ENCODE data around the gene DLGAP5.

The DLGAP5 gene

DNA sequence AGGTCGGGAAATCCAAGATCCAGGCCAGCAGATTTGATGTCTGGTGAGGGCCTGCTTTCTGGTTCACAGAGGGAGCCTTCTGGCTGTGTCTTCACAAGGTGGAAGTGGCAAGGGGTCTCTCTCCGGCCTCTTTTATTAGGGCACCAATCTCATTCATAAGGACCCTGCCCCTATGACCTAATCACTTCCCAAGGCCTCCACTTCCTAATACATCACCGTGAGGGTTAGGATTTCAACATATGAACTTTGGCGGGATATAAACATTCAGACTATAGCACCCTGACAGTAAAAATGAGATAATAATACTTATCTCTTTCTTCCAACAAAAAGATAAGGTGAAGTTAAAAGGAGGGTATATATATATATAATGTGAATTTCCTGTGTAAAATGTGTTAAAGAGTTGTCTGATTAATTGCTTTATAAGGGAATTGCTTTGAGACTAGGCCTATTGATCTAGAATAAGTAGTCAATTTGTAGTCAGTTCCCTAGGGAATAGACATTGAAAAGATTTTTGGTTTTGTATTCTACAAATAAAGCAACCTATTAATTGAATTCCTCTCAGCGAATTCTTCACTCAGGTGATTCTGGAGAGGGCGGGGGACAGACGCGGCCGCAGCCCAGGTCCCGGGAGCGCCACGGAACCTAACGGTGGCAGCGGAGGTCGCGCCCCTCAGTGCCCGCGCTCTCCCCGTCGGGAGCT, 62.8 kb downstream of the DLGAP5 start:
- DNase-seq, result no peak

DNA sequence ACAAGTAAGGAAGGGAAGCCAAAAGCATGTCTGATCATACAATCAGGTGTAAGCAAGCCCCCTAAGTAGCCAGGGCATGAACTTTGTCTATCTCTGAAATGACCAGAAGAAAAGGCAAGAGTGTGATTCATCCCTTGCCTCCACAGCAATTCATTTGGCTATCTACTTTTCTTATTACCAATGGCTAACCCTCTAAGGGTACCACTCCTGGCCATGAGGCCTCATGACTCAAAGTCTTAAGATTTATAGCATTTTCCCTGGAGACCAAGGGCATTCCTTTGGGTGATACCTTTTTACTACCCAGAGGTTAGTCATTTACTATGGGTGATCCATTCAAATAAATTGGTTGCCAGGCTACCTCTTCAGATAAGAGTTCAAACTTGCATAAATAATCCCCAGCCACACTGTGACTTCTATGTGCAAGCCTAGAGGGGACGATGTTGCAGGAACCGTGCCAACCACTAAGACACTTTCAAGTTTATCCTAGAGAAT, 63.9 kb downstream of the DLGAP5 start:
- DNase-seq, result no peak

DNA sequence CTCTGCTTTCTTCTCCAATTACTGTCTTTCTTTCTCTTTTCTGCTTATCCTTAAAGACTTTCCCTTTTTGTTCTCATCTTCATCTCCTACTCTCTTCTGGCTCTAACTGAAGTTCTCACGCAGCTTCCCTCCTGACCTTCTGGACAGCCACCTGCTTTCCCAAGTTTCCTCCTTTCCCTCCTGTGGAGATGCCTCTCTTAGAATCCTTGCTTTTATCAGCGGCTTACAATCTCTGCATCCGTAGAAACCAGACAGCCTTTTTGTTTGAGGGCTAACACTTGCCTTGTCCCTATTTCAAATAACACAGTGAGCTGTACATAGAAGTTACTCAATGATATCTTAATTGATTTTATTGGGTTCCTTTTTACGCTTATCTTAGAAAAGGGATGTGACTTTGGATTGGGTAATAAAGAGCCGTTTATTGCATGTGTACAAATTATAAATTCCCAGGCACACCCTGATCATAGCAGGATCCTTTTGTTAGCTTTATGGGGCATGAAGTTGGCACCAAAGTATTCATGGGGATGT, 64.4 kb downstream of the DLGAP5 start:
- no peak for DNase-seq

DNA sequence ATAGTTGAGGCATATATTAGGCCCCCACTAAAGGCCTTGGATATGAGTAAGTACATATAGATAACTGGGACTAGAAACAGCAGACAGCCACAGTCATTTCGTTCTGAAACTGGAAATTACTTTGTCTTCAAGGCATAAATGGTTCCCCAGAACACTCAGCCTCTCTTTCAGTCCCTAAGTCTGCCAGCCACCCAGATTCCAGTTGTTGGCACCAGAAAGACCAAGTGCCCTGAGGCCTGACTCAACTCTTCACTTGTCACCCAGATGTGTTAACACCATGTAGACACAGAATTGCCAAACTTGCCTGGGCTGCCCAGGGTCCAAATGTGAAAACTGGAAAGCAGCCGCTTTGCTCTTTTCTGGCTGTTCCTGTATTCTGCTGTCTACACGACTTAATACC, 65.4 kb downstream of the DLGAP5 start:
- no peak for DNase-seq

DNA sequence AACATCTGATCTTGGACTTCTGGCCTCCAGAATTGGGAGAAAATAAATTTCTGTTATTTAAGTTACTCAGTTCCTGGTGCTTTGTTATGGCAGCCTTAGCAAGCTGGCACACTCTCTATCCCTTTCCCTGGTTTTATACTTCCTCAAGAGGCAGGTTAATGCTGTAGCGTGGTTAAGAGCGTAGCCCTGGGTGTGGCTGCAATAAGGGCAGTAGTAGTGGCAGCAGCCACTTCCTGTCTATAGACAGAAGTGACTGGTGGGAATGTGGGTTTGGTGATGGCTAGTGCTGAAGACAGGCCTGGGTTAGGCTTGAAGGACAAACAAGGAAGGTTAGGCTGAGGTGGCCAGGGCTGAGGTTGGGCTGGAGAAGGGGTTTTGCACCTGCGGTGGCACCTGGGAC, 66.0 kb downstream of the DLGAP5 start:
- DNase-seq, result no peak

DNA sequence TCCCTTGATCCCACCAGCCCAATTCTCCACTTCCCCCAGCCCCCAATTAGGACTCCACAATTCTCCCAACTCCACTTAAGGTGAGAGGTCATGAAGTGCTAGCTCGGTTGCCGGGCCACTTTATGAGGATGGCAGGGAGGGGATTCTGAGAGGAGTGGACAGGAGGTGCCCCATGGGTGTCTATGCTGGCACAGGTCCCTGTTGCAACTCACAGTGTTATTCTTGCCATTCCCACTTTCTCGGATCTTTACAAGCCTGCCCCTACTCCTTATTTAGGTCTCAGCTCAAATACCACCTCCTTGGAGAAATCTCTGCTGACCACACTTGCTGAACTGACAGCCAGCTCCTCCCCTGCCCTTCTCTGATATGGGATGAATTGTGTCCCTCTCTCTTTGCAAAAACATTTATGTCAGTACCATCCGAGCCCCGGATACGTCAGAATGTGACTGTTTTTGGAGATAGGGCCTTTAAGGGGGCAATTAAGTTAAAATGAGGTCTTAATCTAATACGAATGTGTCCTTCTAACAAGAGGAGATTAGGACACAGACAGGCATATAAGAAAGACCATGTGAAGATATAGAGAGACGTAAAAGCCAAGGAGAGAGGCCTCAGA, 66.5 kb downstream of the DLGAP5 start:
- DNase-seq, result no peak

DNA sequence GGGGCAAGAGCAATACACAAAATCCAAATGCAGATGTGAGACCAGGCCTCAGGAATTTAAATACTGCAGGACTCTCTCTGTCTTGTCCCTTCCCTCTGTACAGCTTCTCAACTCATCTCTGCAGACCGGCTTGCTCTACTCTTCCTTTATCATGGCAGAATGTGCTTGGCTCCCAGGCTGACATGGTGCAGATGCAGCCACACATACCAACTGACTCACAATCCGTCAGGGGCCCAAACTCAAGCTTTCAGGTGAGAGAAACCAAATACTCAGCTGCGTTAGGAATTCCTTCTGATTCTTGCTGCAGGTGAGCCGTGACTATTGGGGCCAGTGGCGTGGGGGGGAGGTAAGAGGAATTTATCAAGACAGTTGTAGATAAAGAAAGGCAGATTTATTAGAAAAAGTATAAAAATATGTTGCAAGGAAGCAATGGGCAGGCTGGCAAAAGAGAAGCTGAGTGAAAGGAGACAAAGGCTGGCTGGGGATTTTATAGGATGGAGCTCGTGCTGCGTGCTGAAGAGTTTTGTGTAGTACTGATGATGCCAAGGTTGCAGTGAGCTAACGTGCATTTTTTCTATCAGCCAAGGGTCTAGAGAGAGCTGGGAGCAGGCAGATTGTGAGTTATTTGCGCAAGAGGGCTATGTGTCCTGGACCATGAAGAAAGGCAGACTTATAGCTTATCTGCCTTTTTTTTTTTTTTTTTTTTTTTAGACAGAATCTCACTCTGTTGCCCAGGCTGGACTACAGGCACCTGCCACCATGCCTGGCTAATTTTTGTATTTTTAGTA, 67.3 kb downstream of the DLGAP5 start:
- DNase-seq, result no peak

DNA sequence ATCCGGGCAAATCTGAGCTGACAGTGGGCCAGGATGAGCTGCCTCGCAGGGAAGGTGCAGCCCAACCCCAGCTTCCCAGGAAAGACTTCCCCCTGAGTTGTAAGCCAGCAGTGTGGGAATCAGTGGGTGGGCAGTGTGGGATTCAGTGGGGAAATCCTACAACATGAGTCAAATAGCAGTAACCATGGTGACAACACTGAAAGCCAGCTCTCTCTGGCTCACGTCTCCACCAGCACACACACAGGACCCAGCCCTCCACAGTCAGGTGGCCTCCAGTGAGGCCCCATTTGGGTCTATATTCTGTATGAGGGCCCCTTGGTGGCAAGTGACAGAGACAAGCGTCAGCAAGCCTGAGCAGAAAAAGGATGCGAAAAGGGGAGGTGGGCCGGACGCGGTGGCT, 68.3 kb downstream of the DLGAP5 start:
- DNase-seq, result no peak

DNA sequence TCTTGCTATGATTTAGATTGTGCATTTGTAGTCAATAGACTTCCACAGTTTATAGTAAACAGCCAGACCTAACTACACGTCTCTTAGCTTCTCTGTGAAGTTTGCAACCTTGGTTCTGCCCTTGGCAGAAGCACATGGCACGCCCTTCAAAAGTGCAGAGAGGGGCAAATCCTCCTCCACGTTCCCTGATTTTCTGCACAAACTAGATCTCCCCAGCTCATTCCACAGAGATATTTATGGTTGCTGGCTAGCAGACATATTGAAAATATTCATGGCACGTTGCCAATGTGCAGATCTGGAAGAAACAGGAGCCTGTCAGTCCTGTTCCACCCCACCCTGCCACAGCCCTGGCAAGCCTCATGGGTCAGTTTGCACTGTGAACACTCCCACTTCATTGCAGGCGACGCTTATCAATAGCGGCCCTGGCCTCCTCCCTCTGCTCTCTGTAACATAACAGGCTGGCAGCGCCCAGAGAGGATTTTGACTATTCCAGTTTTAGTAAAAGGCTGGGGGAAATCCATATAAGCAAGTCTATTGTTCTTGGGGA, 68.9 kb downstream of the DLGAP5 start:
- DNase-seq, result no peak

DNA sequence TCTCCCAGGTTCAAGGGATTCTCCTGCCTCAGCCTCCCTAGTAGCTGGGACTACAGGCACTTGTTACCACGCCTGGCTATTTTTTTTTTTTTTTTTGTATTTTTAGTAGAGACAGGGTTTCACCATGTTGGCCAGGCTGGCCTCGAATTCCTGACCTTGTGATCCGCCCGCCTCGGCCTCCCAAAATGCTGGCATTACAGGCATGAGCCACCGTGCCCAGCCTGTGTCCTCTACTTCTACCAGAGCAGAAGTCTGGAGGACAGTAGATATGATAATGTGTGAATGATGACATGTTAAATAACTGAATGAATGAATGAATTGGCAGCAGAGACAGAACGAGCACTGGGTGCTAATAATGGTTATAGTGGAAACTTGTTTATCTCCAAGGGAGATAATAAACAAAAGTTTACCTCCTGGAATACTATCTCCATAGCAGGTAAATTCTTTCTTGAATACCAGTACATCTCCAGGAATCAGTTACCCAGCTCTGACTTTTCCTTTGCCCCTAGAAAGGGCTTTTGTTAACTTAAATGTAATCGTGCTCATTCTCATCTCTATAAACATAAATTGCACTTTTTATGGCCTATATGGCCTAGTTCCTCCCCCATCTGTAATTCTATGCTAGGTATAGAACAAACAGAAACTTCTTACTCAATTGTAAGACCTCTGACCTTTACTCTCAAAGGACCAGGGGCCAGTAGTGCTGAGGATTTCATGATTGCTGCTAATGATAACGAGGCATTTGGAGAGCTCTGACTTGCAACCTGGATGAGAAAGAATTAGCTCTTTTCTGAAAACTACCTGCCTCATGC, 69.6 kb downstream of the DLGAP5 start:
- no peak for DNase-seq

DNA sequence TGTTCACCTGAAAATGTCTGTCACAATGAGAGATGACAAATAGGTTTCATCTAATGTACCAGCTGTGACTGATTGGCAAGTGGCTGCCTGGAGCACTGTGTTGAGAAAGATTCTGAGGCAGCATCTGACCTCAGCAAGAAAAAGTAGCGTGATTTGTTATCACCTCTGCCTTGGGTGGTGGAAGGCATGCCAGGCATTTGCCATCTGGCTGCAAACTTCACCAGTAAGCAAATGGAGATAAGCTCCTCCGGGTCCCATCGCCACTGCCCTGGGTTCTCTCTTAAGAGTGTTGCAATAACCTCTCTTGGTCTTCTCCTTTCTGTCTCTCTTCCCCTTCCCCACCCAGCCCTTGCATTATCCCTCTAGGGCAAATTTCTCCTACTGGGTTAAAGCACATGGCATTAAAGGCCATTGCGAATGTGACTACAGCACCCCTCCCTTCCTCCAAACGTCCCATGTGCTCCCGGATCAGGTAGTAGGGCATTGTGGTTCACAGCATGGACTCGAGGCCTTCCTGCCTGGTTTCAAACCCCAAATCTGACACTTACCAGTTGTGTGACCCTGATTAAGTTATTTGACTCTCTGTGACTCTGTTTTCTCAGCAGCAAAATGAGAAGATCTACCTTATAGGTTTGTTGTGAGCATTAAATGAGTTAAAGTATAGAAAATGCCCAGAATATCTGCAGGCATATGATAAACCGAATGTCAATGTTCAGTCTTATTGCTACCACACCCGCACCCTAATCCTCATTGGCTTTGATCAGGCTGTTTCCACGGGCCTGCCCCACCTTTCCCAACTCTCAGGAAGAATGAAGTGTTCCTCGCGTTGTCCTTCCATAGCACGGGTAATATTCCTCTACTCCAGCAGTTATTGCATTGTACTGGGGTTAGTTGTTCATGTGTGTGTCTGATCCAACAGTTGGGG, 70.6 kb downstream of the DLGAP5 start:
- no peak for DNase-seq

DNA sequence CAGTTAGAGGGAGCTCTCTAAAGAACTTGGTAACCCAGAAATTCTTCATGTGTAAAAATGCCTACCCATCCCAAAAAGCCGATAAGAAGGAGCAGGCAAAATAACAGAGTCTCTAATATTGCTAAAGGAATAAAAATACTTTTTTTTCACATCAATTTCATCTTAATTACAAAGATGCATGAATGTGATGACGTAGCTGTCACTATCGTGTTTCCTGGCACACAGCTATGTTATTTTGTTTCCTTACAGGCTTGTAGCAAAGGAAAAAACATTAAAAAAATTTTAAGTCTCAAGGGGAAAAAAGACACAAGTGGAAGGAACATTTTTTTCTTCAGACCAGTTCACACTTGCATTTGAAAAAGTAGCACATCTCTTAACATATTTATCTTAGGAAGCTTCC, 72.6 kb downstream of the DLGAP5 start:
- no peak for DNase-seq

DNA sequence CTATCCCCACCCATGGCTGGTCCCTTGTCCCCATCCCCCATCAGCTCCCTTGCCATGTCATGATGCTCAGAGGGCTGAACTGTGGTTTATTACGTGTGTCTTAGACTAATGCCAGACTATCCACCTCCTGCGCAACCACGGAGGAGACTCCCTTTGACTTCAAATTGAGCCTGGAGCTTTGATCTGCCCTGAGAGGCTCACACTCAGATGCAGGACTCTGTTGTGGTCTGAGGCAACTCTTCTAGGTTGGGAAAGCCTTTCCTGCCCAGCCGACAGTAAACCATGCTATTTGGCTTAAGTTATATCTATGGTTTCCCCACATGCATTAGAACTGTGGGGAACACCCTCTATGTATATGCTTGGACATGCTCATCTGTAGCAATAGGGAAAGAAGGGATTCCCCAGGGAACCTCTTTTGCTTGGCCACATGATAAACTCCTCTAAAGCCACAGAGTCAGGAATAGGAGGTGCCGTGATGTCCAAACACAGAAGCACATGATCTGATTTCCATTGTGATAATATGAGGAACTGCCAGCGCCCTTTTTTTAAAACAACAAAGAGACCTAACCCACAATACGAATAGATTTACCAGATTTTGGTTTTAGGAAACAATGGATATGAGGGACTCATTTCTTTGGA, 73.5 kb downstream of the DLGAP5 start:
- DNase-seq, result no peak

DNA sequence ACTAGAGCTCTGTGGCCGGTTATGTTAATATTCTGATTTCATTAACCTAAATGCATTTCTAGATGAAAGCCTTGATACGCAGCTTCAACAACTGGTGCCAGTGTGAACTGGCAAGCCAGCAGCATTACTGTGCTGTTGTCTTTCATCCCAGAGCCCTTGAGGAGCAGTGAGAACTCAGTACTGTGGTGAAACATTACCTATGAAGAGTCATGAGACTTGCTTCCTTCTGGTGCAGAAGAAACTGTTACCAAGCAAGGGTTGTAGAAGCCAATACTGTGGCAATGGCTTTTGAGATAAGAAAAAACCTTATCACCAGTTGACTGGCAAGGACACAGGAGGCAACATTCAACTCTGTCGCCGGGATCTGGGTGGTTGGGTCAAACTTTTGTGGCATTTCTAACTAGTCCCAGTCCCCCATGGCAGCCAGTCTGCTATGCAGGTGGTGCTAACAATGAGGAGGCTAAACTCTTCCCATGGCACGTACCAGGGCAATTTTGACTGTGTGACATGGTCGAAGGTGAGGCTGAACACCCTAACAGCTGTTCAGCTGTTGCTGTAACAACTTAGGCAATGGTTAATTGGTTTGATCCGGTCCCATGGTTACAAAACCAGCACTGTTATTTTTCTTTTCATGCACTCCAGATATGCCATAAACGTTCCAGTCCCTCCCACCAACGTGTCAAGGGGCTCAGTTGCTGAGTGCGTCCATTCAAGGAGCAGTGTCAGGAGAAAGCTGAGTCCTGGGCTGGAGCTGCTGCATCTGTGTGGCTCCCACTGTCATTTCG, 74.9 kb downstream of the DLGAP5 start:
- no peak for DNase-seq

DNA sequence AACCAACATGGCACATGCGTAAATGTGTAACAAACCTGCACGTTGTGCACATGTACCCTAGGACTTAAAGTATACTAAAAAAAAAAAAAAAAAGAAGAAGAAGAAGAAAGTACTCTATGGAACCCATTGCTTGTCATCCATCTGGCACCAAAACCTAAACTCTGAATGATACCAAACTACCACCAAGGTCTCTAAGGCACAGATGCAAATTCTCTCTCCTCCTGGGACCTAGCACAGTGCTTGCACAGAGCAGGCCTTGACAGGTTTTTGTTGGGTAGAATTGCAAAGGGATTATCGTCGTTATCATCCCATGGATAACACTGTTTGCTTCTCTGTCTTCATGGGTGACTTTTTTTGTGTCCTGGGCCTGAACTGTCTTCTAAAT, 75.5 kb downstream of the DLGAP5 start:
- DNase-seq, result no peak

DNA sequence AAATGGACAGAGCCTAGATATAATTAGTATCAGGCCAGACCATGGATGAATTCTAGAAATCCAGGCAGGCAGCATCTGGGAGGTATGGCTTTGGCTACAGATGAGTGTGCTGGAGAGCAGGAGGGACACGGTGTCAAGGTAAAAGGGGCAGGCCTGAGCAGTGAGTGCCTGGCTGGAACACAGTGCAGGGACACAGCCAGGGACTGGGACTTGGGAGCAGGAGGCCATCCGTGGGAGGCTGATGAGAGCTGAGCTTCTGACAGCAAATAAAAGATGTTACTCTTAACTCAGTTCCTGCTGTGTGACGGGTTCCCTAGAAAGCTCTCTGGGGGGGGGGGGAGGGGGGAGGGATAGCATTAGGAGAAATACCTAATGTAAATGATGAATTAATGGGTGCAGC, 75.9 kb downstream of the DLGAP5 start:
- DNase-seq, result no peak

DNA sequence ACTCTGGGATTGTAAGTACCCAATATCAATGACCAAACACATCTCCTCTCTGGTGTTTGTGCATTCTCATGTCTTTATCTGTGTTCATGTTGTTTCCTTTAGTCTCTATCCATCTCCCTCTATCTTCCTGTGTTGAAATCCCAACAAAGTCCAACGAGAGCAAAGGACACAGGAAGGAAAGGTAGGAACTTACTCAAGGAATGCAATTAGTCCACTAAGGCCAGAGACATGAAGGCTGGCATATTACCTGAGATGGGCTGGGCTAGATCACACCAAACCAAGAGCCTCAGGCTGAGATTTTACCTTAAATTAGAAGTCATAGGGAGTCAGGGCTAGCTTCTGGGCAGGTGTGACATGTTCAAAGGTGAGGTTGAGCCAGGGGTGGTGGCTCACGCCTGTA, 76.7 kb downstream of the DLGAP5 start:
- no peak for DNase-seq

DNA sequence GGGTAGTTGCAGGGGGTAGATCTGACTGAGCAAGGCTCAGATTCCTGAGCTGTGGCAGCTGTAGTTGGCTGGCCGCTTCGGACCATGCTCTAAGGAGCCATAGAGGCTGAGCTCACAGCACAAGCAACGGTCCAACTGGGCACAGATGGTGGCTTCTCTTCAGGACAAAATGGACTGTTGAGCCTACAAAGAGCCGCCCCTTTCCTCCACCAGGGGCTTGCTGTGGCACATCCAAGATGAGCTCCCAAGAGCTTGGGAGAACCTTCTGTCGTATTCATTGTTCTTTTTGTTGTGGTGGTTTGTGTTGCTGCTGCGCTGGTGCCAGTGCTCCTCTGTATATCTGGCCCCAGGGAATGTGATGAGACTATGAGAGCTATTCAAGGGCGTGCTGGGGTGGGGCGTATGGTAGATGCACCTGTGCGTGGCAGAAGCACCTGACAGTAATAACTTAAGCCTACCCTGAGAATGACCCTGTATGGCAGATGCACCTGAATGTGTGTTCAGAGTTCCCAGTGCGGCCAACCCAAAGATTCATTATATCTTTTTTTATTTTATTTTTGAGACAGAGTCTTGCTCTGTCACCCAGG, 80.2 kb downstream of the DLGAP5 start:
- DNase-seq, result no peak

DNA sequence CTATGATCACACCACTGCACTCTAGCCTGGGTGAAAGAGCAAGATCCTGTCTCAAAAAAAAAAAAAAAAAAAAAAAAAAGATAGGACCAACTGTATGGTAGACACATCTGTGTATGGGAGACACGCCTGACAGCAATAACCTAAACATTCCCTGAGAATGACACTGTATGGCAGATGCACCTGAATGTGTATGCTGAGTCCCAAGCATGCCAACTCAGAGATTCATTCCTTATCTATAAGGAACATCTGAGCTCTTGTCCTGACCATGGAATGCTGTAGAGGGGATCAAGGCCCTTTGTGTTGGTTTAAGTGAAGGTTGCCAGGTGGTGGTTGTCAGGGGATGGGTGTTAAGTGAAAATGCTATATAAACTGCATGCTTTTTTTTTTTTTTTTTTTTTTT, 81.5 kb downstream of the DLGAP5 start:
- DNase-seq, result no peak
